Prostate gland (tissue), 2 donors: ENCODE results near the gene TRIL.

Source experiments
- POLR2A ChIP-seq: fragments of 450-650 bp; IDR thresholded peaks from one replicate; pipeline ENCODE4 v1.6.1; 2016; ENCODE audit warnings: antibody characterized with exemption, mild to moderate bottlenecking
- TF ChIP-seq, protein P1 (sequence below), 4 experiments: fragments of 200-600 bp in 2 of 4; fragments of 450-650 bp in 2 of 4; sonication (generic) in 2 of 4; IDR thresholded peaks; 1 replicate in 3 of 4; 2 replicates in 1 of 4; pipeline ENCODE4 v1.5.1; 2016 to 2019; ENCODE audit warnings: antibody characterized with exemption in 4 of 4, mild to moderate bottlenecking in 2 of 4, moderate library complexity in 2 of 4

DNA sequence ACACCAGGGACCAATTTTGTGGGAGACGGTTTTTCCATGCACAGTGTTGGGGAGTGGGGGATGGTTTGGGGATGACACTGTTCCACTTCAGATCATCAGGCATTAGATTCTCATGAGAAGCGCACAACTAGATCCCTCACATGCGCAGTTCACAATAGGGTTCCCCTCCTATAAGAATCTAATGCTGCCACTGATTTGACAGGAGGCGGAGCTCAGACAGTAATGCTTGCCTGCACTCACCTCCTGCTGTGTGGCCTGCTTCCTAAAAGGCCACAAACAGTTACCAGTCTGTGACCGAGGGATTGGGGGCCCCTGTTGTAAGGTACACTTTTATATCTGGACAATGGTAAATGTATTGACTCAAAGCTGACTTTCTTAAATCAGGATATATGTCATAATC, 45.6 kb upstream of the TRIL start:
- TF ChIP-seq, protein P1, sequence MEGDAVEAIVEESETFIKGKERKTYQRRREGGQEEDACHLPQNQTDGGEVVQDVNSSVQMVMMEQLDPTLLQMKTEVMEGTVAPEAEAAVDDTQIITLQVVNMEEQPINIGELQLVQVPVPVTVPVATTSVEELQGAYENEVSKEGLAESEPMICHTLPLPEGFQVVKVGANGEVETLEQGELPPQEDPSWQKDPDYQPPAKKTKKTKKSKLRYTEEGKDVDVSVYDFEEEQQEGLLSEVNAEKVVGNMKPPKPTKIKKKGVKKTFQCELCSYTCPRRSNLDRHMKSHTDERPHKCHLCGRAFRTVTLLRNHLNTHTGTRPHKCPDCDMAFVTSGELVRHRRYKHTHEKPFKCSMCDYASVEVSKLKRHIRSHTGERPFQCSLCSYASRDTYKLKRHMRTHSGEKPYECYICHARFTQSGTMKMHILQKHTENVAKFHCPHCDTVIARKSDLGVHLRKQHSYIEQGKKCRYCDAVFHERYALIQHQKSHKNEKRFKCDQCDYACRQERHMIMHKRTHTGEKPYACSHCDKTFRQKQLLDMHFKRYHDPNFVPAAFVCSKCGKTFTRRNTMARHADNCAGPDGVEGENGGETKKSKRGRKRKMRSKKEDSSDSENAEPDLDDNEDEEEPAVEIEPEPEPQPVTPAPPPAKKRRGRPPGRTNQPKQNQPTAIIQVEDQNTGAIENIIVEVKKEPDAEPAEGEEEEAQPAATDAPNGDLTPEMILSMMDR (IDR thresholded peaks at IDR 0.05): no peak
- TF ChIP-seq POLR2A: no peak
